BLaER1 (cell line): ENCODE data around the gene ATP5F1B.
"Not testable (repeated sequence)": the region's sequence is repeated elsewhere in the genome, so short reads cannot be mapped to it uniquely, and the experiment has no call there.

Experiments used
- H3K27ac ChIP-seq: shearing (Covaris generic); formaldehyde crosslinking; 2 replicates; pipeline ENCODE4 v1.8.1; 2022
- H3K27me3 ChIP-seq: shearing (Covaris generic); formaldehyde crosslinking; 2 replicates; pipeline ENCODE4 v1.8.1; 2022
- H3K36me3 ChIP-seq: shearing (Covaris generic); formaldehyde crosslinking; 2 replicates; pipeline ENCODE4 v1.8.1; 2022
- H3K4me1 ChIP-seq: shearing (Covaris generic); formaldehyde crosslinking; 2 replicates; pipeline ENCODE4 v1.8.1; 2022
- H3K4me2 ChIP-seq: shearing (Covaris generic); formaldehyde crosslinking; 2 replicates; pipeline ENCODE4 v1.8.1; 2022
- H3K4me3 ChIP-seq: shearing (Covaris generic); formaldehyde crosslinking; 2 replicates; pipeline ENCODE4 v1.8.1; 2022
- H3K9ac ChIP-seq: shearing (Covaris generic); formaldehyde crosslinking; 2 replicates; pipeline ENCODE4 v1.8.1; 2022
- H3K9me3 ChIP-seq: shearing (Covaris generic); formaldehyde crosslinking; 2 replicates; pipeline ENCODE4 v1.8.1; 2022
- H4K20me1 ChIP-seq: shearing (Covaris generic); formaldehyde crosslinking; 2 replicates; pipeline ENCODE4 v1.8.1; 2022
- Cebpa-rat ChIP-seq: shearing (Covaris generic); IDR thresholded peaks from 2 replicates; pipeline ENCODE4 v1.8.1; 2022

Gene ATP5F1B

DNA sequence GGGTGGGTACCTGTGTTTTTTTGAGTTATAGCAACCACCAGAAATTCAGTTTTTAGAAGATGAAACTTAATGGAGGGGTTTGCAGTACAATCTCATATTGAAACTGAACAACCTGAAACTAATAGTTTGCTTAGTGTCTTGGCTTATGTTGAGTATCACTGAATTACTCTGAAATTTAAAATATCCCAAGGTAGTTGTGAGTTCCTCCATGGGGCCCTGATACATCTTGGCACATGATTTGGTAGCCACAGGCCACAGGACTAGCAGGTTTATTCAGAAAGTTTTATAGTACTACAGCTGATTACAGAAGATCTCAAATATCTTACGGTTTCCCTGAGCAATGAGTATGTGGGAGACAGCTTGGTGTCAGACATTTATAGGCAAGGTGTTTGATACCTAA, 31.9 kb upstream of the ATP5F1B start:
- TF ChIP-seq Cebpa-rat = no peak
- Histone ChIP-seq H3K36me3 (peaks cover 92% of the 10 kb centered on the region), H3K9me3 (no peaks in the 10 kb centered on the region), H3K27me3 (no peaks in the 10 kb centered on the region), H3K4me1 (peaks cover 17% of the 10 kb centered on the region), H4K20me1 (peaks cover 100% of the 10 kb centered on the region), H3K4me3 (no peak overlapping the region), H3K4me2 (no peak overlapping the region), H3K9ac (no peak overlapping the region), H3K27ac (0 out of 2 replicates have a peak overlapping the region, but pooled peaks have one; percentile 6)

DNA sequence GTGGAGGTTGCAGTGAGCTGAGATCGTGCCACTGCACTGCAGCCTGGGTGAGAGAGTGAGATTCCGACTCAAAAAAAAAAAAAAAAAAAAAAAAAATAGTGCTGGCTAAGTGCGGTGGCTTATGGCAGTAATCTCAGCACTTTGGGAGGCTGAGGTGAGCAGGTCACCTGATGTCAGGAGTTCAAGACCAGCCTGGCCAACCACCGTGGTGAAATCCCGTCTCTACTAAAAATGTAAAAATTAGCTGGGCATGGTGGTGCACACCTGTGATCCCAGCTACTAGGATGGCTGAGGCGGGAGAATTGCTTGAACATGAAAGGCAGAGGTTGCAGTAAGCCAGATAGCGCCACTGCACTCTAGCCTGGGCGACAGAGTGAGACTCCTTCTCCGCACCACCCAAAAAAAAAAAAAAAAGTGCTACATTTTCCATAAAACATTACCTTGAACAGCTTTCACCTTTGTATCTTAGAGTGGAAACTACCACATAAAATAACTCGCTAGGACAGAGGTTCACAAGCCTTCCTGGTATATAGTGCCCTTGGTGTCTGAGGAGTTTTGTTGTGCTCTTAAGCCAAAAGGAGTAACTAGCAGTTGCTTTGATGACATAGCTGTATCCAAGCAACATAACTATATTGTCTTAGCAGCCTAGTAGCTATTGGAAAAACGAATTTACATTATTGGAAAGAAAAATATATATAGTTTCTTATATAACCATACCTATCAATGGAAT, 31.2 kb upstream of the ATP5F1B start:
- no peak overlapping the region for H3K4me3 ChIP-seq
- peaks cover 92% of the 10 kb centered on the region for H3K36me3 ChIP-seq
- no peaks in the 10 kb centered on the region for H3K9me3 ChIP-seq
- H4K20me1 ChIP-seq = peaks cover 100% of the 10 kb centered on the region
- no peaks in the 10 kb centered on the region for H3K27me3 ChIP-seq
- no peak overlapping the region for H3K9ac ChIP-seq
- no peak overlapping the region for H3K4me2 ChIP-seq
- H3K27ac ChIP-seq = no peak overlapping the region
- no peak for TF ChIP-seq Cebpa-rat
- peaks cover 10% of the 10 kb centered on the region for H3K4me1 ChIP-seq

DNA sequence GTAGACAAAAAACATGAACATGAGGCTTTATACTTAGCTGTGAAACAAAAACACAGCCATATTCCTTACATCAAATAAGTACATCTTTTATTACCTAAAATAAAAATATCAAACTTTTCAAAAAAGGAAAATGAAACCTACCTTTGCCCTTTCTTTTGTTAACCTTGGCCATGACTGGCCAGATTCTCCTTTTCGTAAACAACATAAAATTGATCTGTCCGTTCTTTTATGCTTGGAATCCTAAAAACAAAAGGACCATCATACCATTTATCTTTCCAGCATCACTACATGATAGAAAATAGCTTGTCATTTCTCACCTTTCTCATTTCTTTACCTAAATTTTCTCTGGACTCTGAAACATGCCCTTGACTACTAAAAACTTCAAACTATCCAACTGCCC, 25.8 kb upstream of the ATP5F1B start:
- Histone ChIP-seq H4K20me1 (peaks cover 100% of the 10 kb centered on the region), H3K9me3 (no peaks in the 10 kb centered on the region), H3K4me2 (no peak overlapping the region), H3K27ac (no peak overlapping the region), H3K36me3 (peaks cover 94% of the 10 kb centered on the region), H3K27me3 (no peaks in the 10 kb centered on the region), H3K4me3 (no peak overlapping the region), H3K4me1 (no peaks in the 10 kb centered on the region; the same call in 1 of the 2 replicates), H3K9ac (no peak overlapping the region)
- no peak for TF ChIP-seq Cebpa-rat

DNA sequence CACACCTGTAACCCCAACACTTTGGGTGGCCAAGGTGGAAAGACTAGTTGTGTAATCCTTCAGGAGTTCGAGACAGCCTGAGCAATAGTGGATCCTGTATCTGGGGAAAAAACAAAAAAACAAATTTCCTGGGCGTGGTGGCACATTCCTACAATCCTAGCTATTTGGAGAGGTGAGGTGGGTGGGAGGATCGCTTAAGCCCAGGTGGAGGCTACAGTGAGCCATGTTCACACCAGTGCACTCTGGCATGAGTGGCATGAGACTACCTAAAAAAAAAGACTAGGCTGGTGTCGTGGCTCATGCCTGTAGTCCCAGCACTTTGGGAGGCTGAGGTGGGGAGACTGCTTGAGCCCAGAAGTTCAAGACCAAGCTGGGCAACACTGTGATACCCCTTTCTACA, 25.1 kb upstream of the ATP5F1B start:
- no peak overlapping the region for H3K4me3 ChIP-seq
- H3K27ac ChIP-seq = no peak overlapping the region
- no peak overlapping the region for H3K9ac ChIP-seq
- no peak overlapping the region for H3K4me2 ChIP-seq
- H3K27me3 ChIP-seq = no peaks in the 10 kb centered on the region
- no peaks in the 10 kb centered on the region for H3K4me1 ChIP-seq
- TF ChIP-seq Cebpa-rat = no peak
- peaks cover 99% of the 10 kb centered on the region for H3K36me3 ChIP-seq
- peaks cover 98% of the 10 kb centered on the region for H4K20me1 ChIP-seq
- H3K9me3 ChIP-seq = no peaks in the 10 kb centered on the region

DNA sequence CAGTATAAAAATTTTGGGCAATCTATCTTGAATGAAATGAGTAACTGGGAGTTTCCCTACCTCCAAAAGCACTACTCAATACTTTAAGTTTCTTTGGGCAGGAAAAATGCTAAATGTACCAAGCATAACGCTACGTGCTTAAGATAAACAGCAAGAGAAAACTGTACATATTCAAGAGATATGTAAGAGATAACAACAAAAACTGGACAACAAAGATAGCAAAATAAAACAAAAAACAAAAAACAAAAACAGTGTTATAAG, 22.3 kb upstream of the ATP5F1B start:
- no peaks in the 10 kb centered on the region for H3K9me3 ChIP-seq
- no peak overlapping the region for H3K4me3 ChIP-seq
- no peaks in the 10 kb centered on the region for H3K4me1 ChIP-seq
- H3K9ac ChIP-seq = no peak overlapping the region
- no peak for TF ChIP-seq Cebpa-rat
- H3K4me2 ChIP-seq = no peak overlapping the region
- H3K27ac ChIP-seq = no peak overlapping the region
- H4K20me1 ChIP-seq = peaks cover 95% of the 10 kb centered on the region
- H3K36me3 ChIP-seq = peaks cover 100% of the 10 kb centered on the region
- no peaks in the 10 kb centered on the region for H3K27me3 ChIP-seq

DNA sequence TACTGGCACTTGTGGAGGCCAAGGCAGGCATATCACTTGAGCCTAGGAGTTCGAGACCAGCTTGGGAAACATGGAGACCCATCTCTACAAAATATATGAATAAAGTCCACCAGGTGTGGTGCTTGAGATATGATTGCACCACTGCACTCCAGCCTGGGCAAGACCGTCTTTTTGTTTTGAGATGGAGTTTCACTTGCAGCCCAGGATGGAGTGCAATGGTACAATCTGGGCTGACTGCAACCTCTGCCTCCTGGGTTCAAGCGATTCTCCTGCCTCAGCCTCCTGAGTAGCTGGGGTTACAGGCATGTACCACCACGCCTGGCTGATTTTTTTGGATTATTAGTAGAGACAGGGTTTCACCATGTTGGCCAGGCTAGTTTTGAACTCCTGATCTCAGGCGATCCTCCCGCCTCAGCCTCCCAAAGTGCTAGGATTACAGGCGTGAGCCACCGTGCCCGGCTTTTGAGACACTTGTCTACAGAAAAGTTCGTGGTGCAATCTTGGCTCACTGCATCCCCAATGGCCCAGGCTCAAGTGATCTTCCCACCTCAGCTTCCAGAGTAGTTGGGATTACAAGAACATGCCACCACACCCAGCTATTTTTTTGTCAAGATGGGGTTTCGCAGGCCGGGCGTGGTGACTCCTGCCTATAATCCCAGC, 16.3 kb upstream of the ATP5F1B start:
- no peak for TF ChIP-seq Cebpa-rat
- Histone ChIP-seq H3K4me3 (no peak overlapping the region), H3K36me3 (peaks cover 79% of the 10 kb centered on the region), H3K4me1 (no peaks in the 10 kb centered on the region), H3K9ac (no peak overlapping the region), H3K27me3 (no peaks in the 10 kb centered on the region), H3K4me2 (no peak overlapping the region), H3K27ac (no peak overlapping the region), H4K20me1 (peaks cover 50% of the 10 kb centered on the region), H3K9me3 (peaks cover 4% of the 10 kb centered on the region)

DNA sequence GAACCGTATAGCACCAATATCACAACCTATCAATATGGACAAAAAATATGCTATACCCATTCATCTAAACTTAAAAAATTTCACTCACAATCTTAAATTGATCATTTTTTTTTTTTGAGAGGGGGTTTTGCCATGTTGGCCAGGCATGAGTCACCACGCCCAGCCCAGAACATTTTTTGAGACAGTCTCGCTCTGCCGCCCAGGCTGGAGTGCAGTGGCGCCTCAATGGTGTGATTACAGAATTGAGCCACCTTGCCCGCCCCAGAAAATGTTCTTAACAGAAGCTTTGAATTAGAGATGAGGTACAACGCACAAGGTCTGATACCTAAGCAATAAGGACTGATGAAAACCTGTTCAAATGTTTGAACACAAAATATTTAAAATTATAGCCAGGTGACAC, 15.8 kb upstream of the ATP5F1B start:
- Histone ChIP-seq H3K9ac (no peak overlapping the region), H3K4me3 (no peak overlapping the region), H4K20me1 (peaks cover 45% of the 10 kb centered on the region), H3K27ac (no peak overlapping the region), H3K4me2 (no peak overlapping the region), H3K9me3 (peaks cover 10% of the 10 kb centered on the region), H3K36me3 (peaks cover 79% of the 10 kb centered on the region), H3K27me3 (no peaks in the 10 kb centered on the region), H3K4me1 (no peaks in the 10 kb centered on the region)
- no peak for TF ChIP-seq Cebpa-rat

DNA sequence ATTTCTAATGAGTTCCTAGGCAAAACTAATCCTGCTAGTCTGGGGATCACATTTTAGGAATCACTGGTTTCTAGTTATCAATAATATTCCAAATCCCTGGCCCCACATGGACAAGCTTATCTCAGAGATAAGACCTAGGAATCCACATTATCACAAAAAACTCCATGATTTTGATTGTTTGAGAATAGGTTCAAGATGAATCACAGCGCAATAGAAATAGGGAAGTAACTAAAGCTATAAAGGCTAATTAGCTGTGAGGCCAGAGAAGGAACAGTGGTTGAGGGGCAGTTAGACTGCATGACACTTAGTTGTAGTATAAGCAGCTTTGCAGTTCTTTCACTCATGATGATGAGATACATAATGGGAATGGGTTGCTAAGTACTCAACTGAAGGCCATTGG, 13.1 kb upstream of the ATP5F1B start:
- H3K9me3 ChIP-seq = peaks cover 36% of the 10 kb centered on the region
- H3K4me1 ChIP-seq = no peaks in the 10 kb centered on the region
- TF ChIP-seq Cebpa-rat = no peak
- no peak overlapping the region for H3K4me3 ChIP-seq
- peaks cover 73% of the 10 kb centered on the region for H3K36me3 ChIP-seq
- H3K4me2 ChIP-seq = no peak overlapping the region
- H3K9ac ChIP-seq = no peak overlapping the region
- H4K20me1 ChIP-seq = peaks cover 24% of the 10 kb centered on the region; the same call in 1 of the 2 replicates
- no peaks in the 10 kb centered on the region for H3K27me3 ChIP-seq
- no peak overlapping the region for H3K27ac ChIP-seq

DNA sequence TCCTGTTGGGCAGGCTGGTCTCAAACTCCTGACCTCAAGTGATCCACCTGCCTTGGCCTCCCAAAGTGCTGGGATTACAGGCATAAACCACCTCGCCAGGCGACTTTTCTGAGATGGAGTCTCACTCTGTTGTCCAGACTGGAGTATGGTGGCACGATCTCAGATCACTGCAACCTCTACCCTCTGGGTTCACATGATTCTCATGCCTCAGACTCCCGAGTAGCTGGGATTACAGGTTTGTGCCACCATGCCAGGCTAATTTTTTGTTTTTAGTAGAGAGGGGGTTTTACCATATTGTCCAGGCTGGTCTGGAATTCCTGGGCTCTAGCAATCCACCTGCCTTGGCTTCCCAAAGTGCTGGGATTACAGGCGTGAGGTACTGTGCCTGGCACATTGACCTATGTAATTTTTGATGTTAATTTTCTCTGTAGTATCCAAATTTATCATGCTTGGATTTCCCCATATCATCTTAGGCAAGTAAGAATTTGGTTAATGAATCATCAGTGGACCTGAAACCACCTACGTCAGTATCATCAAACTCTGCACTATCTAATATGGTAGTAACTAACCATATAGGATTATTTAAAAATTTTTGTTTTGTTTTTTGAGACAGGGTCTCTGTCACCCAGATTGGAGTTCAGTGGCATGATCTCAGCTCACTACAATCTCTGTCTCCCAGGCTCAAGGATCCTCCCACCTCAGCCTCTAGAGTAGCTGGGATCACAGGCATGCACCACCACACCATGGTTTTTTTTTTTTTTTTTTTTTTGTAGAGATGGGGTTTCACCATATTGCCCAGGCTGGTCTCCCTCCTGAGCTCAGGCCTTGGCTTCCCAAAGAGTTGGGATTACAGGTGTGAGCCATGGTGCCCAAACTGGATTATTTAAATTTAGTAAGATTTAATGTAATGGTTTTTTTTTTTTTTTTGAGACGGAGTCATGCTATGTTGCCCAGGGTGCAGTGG, 11.9 kb upstream of the ATP5F1B start:
- TF ChIP-seq Cebpa-rat = no peak
- Histone ChIP-seq H3K4me1 (no peaks in the 10 kb centered on the region), H3K27me3 (no peaks in the 10 kb centered on the region), H3K4me3 (no peak overlapping the region), H3K4me2 (no peak overlapping the region), H3K9ac (no peak overlapping the region), H3K36me3 (peaks cover 71% of the 10 kb centered on the region), H4K20me1 (peaks cover 11% of the 10 kb centered on the region; the same call in 1 of the 2 replicates), H3K9me3 (peaks cover 48% of the 10 kb centered on the region), H3K27ac (no peak overlapping the region)

DNA sequence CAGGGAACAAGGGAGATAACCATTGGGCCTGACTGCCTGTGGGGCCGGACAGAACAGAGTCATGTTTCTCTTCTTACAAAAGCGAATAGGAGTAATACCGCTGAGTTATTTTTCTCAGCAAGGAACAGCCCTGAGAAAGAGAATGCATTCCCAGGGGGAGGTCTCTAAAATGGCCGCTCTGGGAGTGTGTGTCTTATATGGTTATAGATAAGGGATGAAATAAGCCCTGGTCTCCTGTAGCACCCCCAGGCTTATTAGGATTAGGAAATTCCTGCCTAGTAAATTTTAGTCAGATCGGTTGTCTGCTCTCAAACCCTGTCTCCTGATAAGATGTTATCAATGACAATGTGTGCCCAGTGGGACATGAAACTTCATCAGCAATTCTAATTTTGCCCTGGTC, 8.0 kb upstream of the ATP5F1B start:
- not testable (repeated sequence) for H3K4me1 ChIP-seq, H3K4me2 ChIP-seq, H3K27me3 ChIP-seq, H3K27ac ChIP-seq, H3K4me3 ChIP-seq, H4K20me1 ChIP-seq, H3K9ac ChIP-seq
- Histone ChIP-seq H3K9me3 (peaks cover 62% of the 10 kb centered on the region), H3K36me3 (peaks cover 63% of the 10 kb centered on the region)

DNA sequence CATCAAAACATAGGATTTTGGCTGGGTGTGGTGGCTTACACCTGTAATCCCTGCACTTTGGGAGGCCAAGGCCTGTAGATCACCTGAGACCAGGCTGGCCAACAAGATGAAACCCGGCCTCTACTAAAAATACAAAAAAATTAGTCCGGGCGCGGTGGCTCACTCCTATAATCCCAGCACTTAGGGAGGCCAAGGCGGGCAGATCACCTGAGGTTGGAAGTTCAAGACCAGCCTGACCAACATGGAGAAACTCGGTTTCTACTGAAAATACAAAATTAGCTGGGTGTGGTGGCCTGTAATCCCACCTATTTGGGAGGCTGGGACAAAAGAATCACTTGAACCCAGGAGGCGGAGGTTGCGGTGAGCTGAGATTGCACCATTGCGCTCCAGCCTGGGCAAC, 2.2 kb upstream of the ATP5F1B start:
- not testable (repeated sequence) for H3K9ac ChIP-seq, H3K4me3 ChIP-seq, H3K27me3 ChIP-seq, H3K27ac ChIP-seq, H3K4me2 ChIP-seq
- Histone ChIP-seq H3K9me3 (peaks cover 17% of the 10 kb centered on the region), H3K4me1 (peaks cover 24% of the 10 kb centered on the region), H3K36me3 (peaks cover 47% of the 10 kb centered on the region), H4K20me1 (peaks cover 27% of the 10 kb centered on the region)
